Neuronal stem cell (in vitro differentiated cells): ENCODE data around the gene MAPKAP1.
A peak's percentile ranks its signal among the peaks of the same experiment; 100 is the strongest.

Source experiments
- DNase-seq: peaks from one replicate; pipeline ENCODE4 v3.0.0-alpha.2; 2013; ENCODE audit warnings: low spot score
- H2AFZ ChIP-seq: one replicate; pipeline ENCODE4 v1.6.1; 2013; ENCODE audit warnings: mild to moderate bottlenecking, low read length, inconsistent platforms
- H2AK5ac ChIP-seq: 2 replicates; pipeline ENCODE4 v1.6.1; 2013; ENCODE audit warnings: low read depth, mild to moderate bottlenecking, inconsistent platforms, low read length, moderate library complexity, mixed read lengths
- H2BK120ac ChIP-seq: 2 replicates; pipeline ENCODE4 v1.6.1; 2013; ENCODE audit warnings: low read depth, mild to moderate bottlenecking, inconsistent platforms, low read length, moderate library complexity, mixed read lengths
- H2BK12ac ChIP-seq: one replicate; pipeline ENCODE4 v1.6.1; 2013; ENCODE audit warnings: low read length, inconsistent platforms
- H2BK15ac ChIP-seq: 2 replicates; pipeline ENCODE4 v1.6.1; 2013; ENCODE audit warnings: mild to moderate bottlenecking, low read length, inconsistent platforms, mixed read lengths
- H2BK5ac ChIP-seq: one replicate; pipeline ENCODE4 v1.6.1; 2013; ENCODE audit warnings: inconsistent platforms, mild to moderate bottlenecking, low read length, moderate library complexity
- H3K14ac ChIP-seq: one replicate; pipeline ENCODE4 v1.6.1; 2013; ENCODE audit warnings: low read length, inconsistent platforms
- H3K18ac ChIP-seq: 2 replicates; pipeline ENCODE4 v1.6.1; 2013; ENCODE audit warnings: low read length, inconsistent platforms
- H3K23ac ChIP-seq: 2 replicates; pipeline ENCODE4 v1.6.1; 2013; ENCODE audit warnings: low read depth, mild to moderate bottlenecking, mixed read lengths, low read length, inconsistent platforms; ENCODE audit not compliant: poor library complexity
- H3K27ac ChIP-seq: replicated peaks from 3 replicates; pipeline ENCODE4 v1.5.1; 2013; ENCODE audit warnings: low read length, inconsistent platforms
- H3K27me3 ChIP-seq, 3 experiments: 2 replicates each; pipeline ENCODE4 v1.6.1; 2013; ENCODE audit warnings: low read length in 3 of 3, mild to moderate bottlenecking in 2 of 3, inconsistent platforms in 1 of 3, low read depth in 1 of 3, mixed read lengths in 1 of 3, moderate library complexity in 1 of 3; ENCODE audit not compliant: control insufficient read depth in 3 of 3, insufficient read depth in 3 of 3
- H3K36me3 ChIP-seq, 2 donors: replicated peaks in 1 of 2; 2 replicates each; pipeline ENCODE4 v1.6.1; 2013; ENCODE audit warnings: low read length in 2 of 2; ENCODE audit not compliant: control insufficient read depth in 2 of 2, insufficient read depth in 2 of 2
- H3K4ac ChIP-seq: 2 replicates; pipeline ENCODE4 v1.6.1; 2013; ENCODE audit warnings: inconsistent platforms, mild to moderate bottlenecking, low read length, moderate library complexity
- H3K4me1 ChIP-seq, 2 donors: 1 replicate in 1 of 2; 2 replicates in 1 of 2; pipeline ENCODE4 v1.6.1; 2013; ENCODE audit warnings: low read length in 2 of 2, low read depth in 1 of 2; ENCODE audit not compliant: control insufficient read depth in 2 of 2, insufficient read depth in 1 of 2
- H3K4me2 ChIP-seq: one replicate; pipeline ENCODE4 v1.6.1; 2013; ENCODE audit warnings: mild to moderate bottlenecking, low read length, inconsistent platforms; ENCODE audit not compliant: insufficient read depth, poor library complexity, severe bottlenecking
- H3K4me3 ChIP-seq, 2 donors: 2 replicates each; pipeline ENCODE4 v1.5.1; 2013; ENCODE audit warnings: low read length in 2 of 2, mild to moderate bottlenecking in 2 of 2, inconsistent platforms in 1 of 2, moderate library complexity in 1 of 2
- H3K79me1 ChIP-seq: one replicate; pipeline ENCODE4 v1.6.1; 2013; ENCODE audit warnings: low read depth, mild to moderate bottlenecking, inconsistent platforms, low read length, moderate library complexity
- H3K9ac ChIP-seq: one replicate; pipeline ENCODE4 v1.6.1; 2013; ENCODE audit warnings: mild to moderate bottlenecking, low read depth, low read length, inconsistent platforms; ENCODE audit not compliant: poor library complexity
- H3K9me3 ChIP-seq, 2 donors: replicated peaks in 1 of 2; 2 replicates each; pipeline versions ENCODE3 to v1.6.1; 2013; ENCODE audit warnings: low read length in 2 of 2, mild to moderate bottlenecking in 2 of 2, inconsistent platforms in 1 of 2, low read depth in 1 of 2, mixed read lengths in 1 of 2, moderate library complexity in 1 of 2; ENCODE audit not compliant: control insufficient read depth in 2 of 2, insufficient read depth in 1 of 2
- H4K8ac ChIP-seq: one replicate; pipeline ENCODE4 v1.6.1; 2013; ENCODE audit warnings: low read depth, mild to moderate bottlenecking, inconsistent platforms, low read length, moderate library complexity
- H4K91ac ChIP-seq: one replicate; pipeline ENCODE4 v1.6.1; 2013; ENCODE audit warnings: low read length, low read depth, mild to moderate bottlenecking, inconsistent platforms; ENCODE audit not compliant: poor library complexity
- WGBS, 2 donors: extraction: QIAGEN DNeasy Blood & Tissue Kit; methylation state at CpG; one replicate each; pipeline ENCODE4 v1.1.7; 2013; ENCODE audit warnings: missing lambda C conversion rate in 2 of 2, mixed read lengths in 1 of 2; ENCODE audit not compliant: insufficient read length in 2 of 2, insufficient replicate concordance in 1 of 2; ENCODE audit errors: extremely low coverage in 2 of 2; 5-methylcytosine and 5-hydroxymethylcytosine counted together

The MAPKAP1 gene

GRCh38 chr9:125484350-125485282 lies 222.4 kb downstream of the MAPKAP1 start:
- no peak overlapping the region for H3K9ac ChIP-seq
- no peak overlapping the region for H3K18ac ChIP-seq
- H3K23ac ChIP-seq = no peak overlapping the region
- no peak overlapping the region for H2AFZ ChIP-seq
- no peak for DNase-seq
- no peak overlapping the region for H3K27ac ChIP-seq
- WGBS, 2 donors = no CpG with 5 or more reads among the region's 13 CpGs
- H3K4me1 ChIP-seq = peaks cover 3 to 5% of the 10 kb centered on the region in 2 donors
- H4K8ac ChIP-seq = no peak overlapping the region
- H3K9me3 ChIP-seq = no peaks in the 10 kb centered on the region
- no peak overlapping the region for H3K4me2 ChIP-seq
- no peak overlapping the region for H3K14ac ChIP-seq
- H4K91ac ChIP-seq = no peak overlapping the region
- no peaks in the 10 kb centered on the region for H3K27me3 ChIP-seq
- H2BK12ac ChIP-seq = no peak overlapping the region
- no peak overlapping the region for H2BK5ac ChIP-seq
- H3K4ac ChIP-seq = no peak overlapping the region
- no peak overlapping the region for H3K4me3 ChIP-seq
- no peak overlapping the region for H2BK15ac ChIP-seq
- no peak overlapping the region for H2AK5ac ChIP-seq
- H3K36me3 ChIP-seq = peaks cover 0 to 9% of the 10 kb centered on the region in 2 donors
- H3K79me1 ChIP-seq = no peaks in the 10 kb centered on the region
- no peak overlapping the region for H2BK120ac ChIP-seq

- H3K18ac ChIP-seq = peak overlapping the region; percentile 52
- H2BK15ac ChIP-seq = no peak overlapping the region
- H2BK120ac ChIP-seq = no peak overlapping the region
- H3K4me3 ChIP-seq = no peak overlapping the region
- H3K9me3 ChIP-seq = no peaks in the 10 kb centered on the region
- no peak overlapping the region for H2AFZ ChIP-seq
- H3K27me3 ChIP-seq = no peaks in the 10 kb centered on the region
- H3K79me1 ChIP-seq = no peaks in the 10 kb centered on the region
- no peak overlapping the region for H3K4me2 ChIP-seq
- no peak overlapping the region for H3K23ac ChIP-seq
- H3K4ac ChIP-seq = no peak overlapping the region
- no peak overlapping the region for H4K91ac ChIP-seq
- no peak overlapping the region for H4K8ac ChIP-seq
- H2BK12ac ChIP-seq = no peak overlapping the region
- DNase-seq = no peak
- H3K27ac ChIP-seq = no peak overlapping the region
- H3K36me3 ChIP-seq = peaks cover under 1 to 10% of the 10 kb centered on the region in 2 donors
- H3K4me1 ChIP-seq = peaks cover 3 to 6% of the 10 kb centered on the region in 2 donors
- H3K14ac ChIP-seq = no peak overlapping the region
- no peak overlapping the region for H3K9ac ChIP-seq
- no peak overlapping the region for H2AK5ac ChIP-seq
- WGBS, 2 donors = no CpG with 5 or more reads among the region's 2 CpGs
- H2BK5ac ChIP-seq = no peak overlapping the region
Measured at GRCh38 chr9:125483697-125484096, 223.3 kb downstream of the MAPKAP1 start.

GRCh38 chr9:125479846-125480615 lies 227.0 kb downstream of the MAPKAP1 start:
- no peak for DNase-seq
- Histone ChIP-seq H2BK12ac (no peak overlapping the region), H3K14ac (no peak overlapping the region), H2BK5ac (no peak overlapping the region), H2AK5ac (no peak overlapping the region), H3K4me3 (no peak overlapping the region), H3K4me2 (no peak overlapping the region), H3K9me3 (no peaks in the 10 kb centered on the region), H3K79me1 (no peaks in the 10 kb centered on the region), H4K91ac (no peak overlapping the region), H3K9ac (no peak overlapping the region), H3K36me3 (peaks cover 3 to 23% of the 10 kb centered on the region in 2 donors), H3K23ac (no peak overlapping the region), H3K4ac (no peak overlapping the region), H3K27ac (no peak overlapping the region), H2BK120ac (no peak overlapping the region), H2AFZ (no peak overlapping the region), H2BK15ac (no peak overlapping the region), H3K27me3 (no peaks in the 10 kb centered on the region), H3K4me1 (peaks cover 3 to 6% of the 10 kb centered on the region in 2 donors), H3K18ac (no peak overlapping the region), H4K8ac (no peak overlapping the region)
- no CpG with 5 or more reads among the region's 7 CpGs for WGBS, 2 donors

- H3K9me3 ChIP-seq = no peaks in the 10 kb centered on the region
- WGBS, 2 donors = no CpG with 5 or more reads among the region's 5 CpGs
- no peak overlapping the region for H3K4ac ChIP-seq
- peaks cover 3 to 23% of the 10 kb centered on the region in 2 donors for H3K36me3 ChIP-seq
- no peaks in the 10 kb centered on the region for H3K27me3 ChIP-seq
- no peak overlapping the region for H2AFZ ChIP-seq
- no peak overlapping the region for H2BK5ac ChIP-seq
- H4K8ac ChIP-seq = no peak overlapping the region
- no peak overlapping the region for H2AK5ac ChIP-seq
- no peak overlapping the region for H3K9ac ChIP-seq
- H4K91ac ChIP-seq = no peak overlapping the region
- no peak overlapping the region for H3K27ac ChIP-seq
- no peak overlapping the region for H3K4me2 ChIP-seq
- no peak for DNase-seq
- no peak overlapping the region for H3K4me3 ChIP-seq
- no peak overlapping the region for H3K23ac ChIP-seq
- H3K79me1 ChIP-seq = no peaks in the 10 kb centered on the region
- H3K4me1 ChIP-seq = peaks cover 10 to 17% of the 10 kb centered on the region in 2 donors
- no peak overlapping the region for H2BK15ac ChIP-seq
- H2BK120ac ChIP-seq = no peak overlapping the region
- no peak overlapping the region for H2BK12ac ChIP-seq
- no peak overlapping the region for H3K18ac ChIP-seq
- H3K14ac ChIP-seq = no peak overlapping the region
Measured at GRCh38 chr9:125477089-125477544, 229.9 kb downstream of the MAPKAP1 start.
